Small intestine (tissue), 7 donors: ENCODE data around the gene TEAD1. TPM values are rescaled to one million over a fixed set of nuclear protein-coding genes. Genes with fewer than 3 reads are reported as not detected.

Source experiments
- DNase-seq, 2 donors: peaks; one replicate each; pipeline versions ENCODE4 v3.0.0 to v3.0.0-alpha.2; 2013
- FAIRE-seq: peaks from 2 replicates; lab custom pipeline; 2012; peaks lifted over from hg19 to GRCh38; lab: Jason Lieb, UNC
- H3K27ac ChIP-seq, 3 donors: one replicate each; pipeline ENCODE4 v1.5.1; 2013; ENCODE audit warnings: low read length in 2 of 3, mild to moderate bottlenecking in 2 of 3, control low read depth in 1 of 3, inconsistent platforms in 1 of 3, low read depth in 1 of 3, moderate library complexity in 1 of 3
- H3K27me3 ChIP-seq, 3 donors: one replicate each; pipeline ENCODE4 v1.6.1; 2013; ENCODE audit warnings: low read length in 3 of 3, inconsistent platforms in 1 of 3; ENCODE audit not compliant: control insufficient read depth in 3 of 3, insufficient read depth in 3 of 3
- H3K36me3 ChIP-seq, 3 donors: one replicate each; pipeline ENCODE4 v1.6.1; 2013; ENCODE audit warnings: low read length in 3 of 3, inconsistent platforms in 1 of 3, low read depth in 1 of 3, mild to moderate bottlenecking in 1 of 3, moderate library complexity in 1 of 3; ENCODE audit not compliant: control insufficient read depth in 3 of 3, insufficient read depth in 2 of 3
- H3K4me1 ChIP-seq, 3 donors: one replicate each; pipeline ENCODE4 v1.6.1; 2013; ENCODE audit warnings: low read length in 2 of 3, inconsistent platforms in 1 of 3, low read depth in 1 of 3, mild to moderate bottlenecking in 1 of 3, moderate library complexity in 1 of 3; ENCODE audit not compliant: control insufficient read depth in 3 of 3, insufficient read depth in 2 of 3
- H3K4me3 ChIP-seq, 3 donors: one replicate each; pipeline ENCODE4 v1.5.1; 2013; ENCODE audit warnings: low read length in 3 of 3, control low read depth in 1 of 3, inconsistent platforms in 1 of 3, low read depth in 1 of 3, mild to moderate bottlenecking in 1 of 3, moderate library complexity in 1 of 3
- H3K9me3 ChIP-seq, 2 donors: one replicate each; pipeline ENCODE4 v1.6.1; 2013; ENCODE audit warnings: low read depth in 1 of 2, low read length in 1 of 2; ENCODE audit not compliant: control insufficient read depth in 2 of 2, insufficient read depth in 1 of 2
- WGBS, 3 donors: extraction: QIAGEN DNeasy Blood & Tissue Kit; methylation state at CpG; one replicate each; pipeline ENCODE4 v1.1.7; 2013; 5-methylcytosine and 5-hydroxymethylcytosine counted together
- polyA plus RNA-seq, 4 donors: library from polyadenylated mRNA; stranded (reverse) in 3 of 4; unstranded in 1 of 4; fragments of 200-250 nt in 3 of 4; fragments of 120-200 nt in 1 of 4; gene quantifications; one replicate each; pipeline versions ENCODE4 v1.2.1 to v1.2.3, GENCODE V29; 2013
- donor health status: healthy with polysubstance abuse.
- donor health status: control.
- donor health status: control.
- donor health status: Bipolar disorder and iron deficiency.
- donor health status: healthy.

Gene TEAD1
- polyA plus RNA-seq, 4 donors: 3.2 to 29.3 (median 7.6) TPM

- peak in 1 of 2 donors; percentile 25 for DNase-seq
Observed at GRCh38 chr11:12809864-12810567, 135.8 kb downstream of the TEAD1 start.

GRCh38 chr11:12810568-12810894 is 136.3 kb downstream of the TEAD1 start:
- H3K4me1 ChIP-seq: peaks cover 4 to 52% (median 10%) of the 10 kb centered on the region in 3 donors
- peaks cover 0 to 13% (median 0%) of the 10 kb centered on the region in 3 donors for H3K36me3 ChIP-seq
- H3K9me3 ChIP-seq: no peaks in the 10 kb centered on the region
- 70 to 89% (median 76%) methylated on average over 5 of the region's 5 CpGs for WGBS, 3 donors
- H3K4me3 ChIP-seq: no peak overlapping the region
- peak overlapping the region in 1 of 3 donors; percentile 24 for H3K27ac ChIP-seq
- no peaks in the 10 kb centered on the region for H3K27me3 ChIP-seq
- no peak for DNase-seq
- no peak for FAIRE-seq

More at GRCh38 chr11:12809864-12810567, 135.8 kb downstream of the TEAD1 start:
- FAIRE-seq: no peak
- H3K4me3 ChIP-seq: no peak overlapping the region
- peak overlapping the region in 1 of 3 donors; percentile 24 for H3K27ac ChIP-seq
- peaks cover 4 to 52% (median 10%) of the 10 kb centered on the region in 3 donors for H3K4me1 ChIP-seq
- H3K9me3 ChIP-seq: no peaks in the 10 kb centered on the region
- H3K36me3 ChIP-seq: peaks cover 0 to 13% (median 0%) of the 10 kb centered on the region in 3 donors
- 66 to 74% (median 68%) methylated on average over 12 of the region's 12 CpGs for WGBS, 3 donors
- H3K27me3 ChIP-seq: no peaks in the 10 kb centered on the region

- WGBS, 3 donors: 77 to 87% (median 80%) methylated on average over 7 of the region's 7 CpGs
- H3K27me3 ChIP-seq: no peaks in the 10 kb centered on the region
- no peak for DNase-seq
- peaks cover 3 to 41% (median 10%) of the 10 kb centered on the region in 3 donors for H3K4me1 ChIP-seq
- H3K36me3 ChIP-seq: peaks cover 0 to 15% (median 0%) of the 10 kb centered on the region in 3 donors
- no peak overlapping the region for H3K27ac ChIP-seq
- H3K4me3 ChIP-seq: no peak overlapping the region
- H3K9me3 ChIP-seq: no peaks in the 10 kb centered on the region
- no peak for FAIRE-seq
Observed at GRCh38 chr11:12811861-12812260, 137.6 kb downstream of the TEAD1 start.

GRCh38 chr11:12812849-12813248 is 138.6 kb downstream of the TEAD1 start:
- Histone ChIP-seq H3K4me1 (peaks cover 3 to 41% (median 11%) of the 10 kb centered on the region in 3 donors), H3K36me3 (peaks cover 0 to 13% (median 2%) of the 10 kb centered on the region in 3 donors), H3K4me3 (no peak overlapping the region), H3K27ac (no peak overlapping the region), H3K9me3 (no peaks in the 10 kb centered on the region), H3K27me3 (no peaks in the 10 kb centered on the region)
- no peak for DNase-seq
- 50 to 66% (median 54%) methylated on average over 4 of the region's 4 CpGs for WGBS, 3 donors
- no peak for FAIRE-seq

- Histone ChIP-seq H3K27ac (peak overlapping the region in 1 of 3 donors; percentile 69), H3K9me3 (no peaks in the 10 kb centered on the region), H3K36me3 (peaks cover 0 to 13% (median 2%) of the 10 kb centered on the region in 3 donors), H3K4me1 (peaks cover 3 to 41% (median 12%) of the 10 kb centered on the region in 3 donors), H3K4me3 (no peak overlapping the region), H3K27me3 (no peaks in the 10 kb centered on the region)
- 58 to 77% (median 67%) methylated on average over 9 of the region's 9 CpGs for WGBS, 3 donors
- FAIRE-seq: no peak
- DNase-seq: no peak
Observed at GRCh38 chr11:12813371-12814225, 139.4 kb downstream of the TEAD1 start.

GRCh38 chr11:12815129-12815480 is 140.9 kb downstream of the TEAD1 start:
- WGBS, 3 donors: 5 to 16% (median 7%) methylated on average over 3 of the region's 3 CpGs
- Histone ChIP-seq H3K36me3 (peaks cover 0 to 6% (median 2%) of the 10 kb centered on the region in 3 donors), H3K4me3 (peak overlapping the region in 1 of 3 donors; percentile 9), H3K9me3 (no peaks in the 10 kb centered on the region), H3K27ac (peak overlapping the region in 2 of 3 donors; percentile 46 to 69), H3K27me3 (no peaks in the 10 kb centered on the region), H3K4me1 (peaks cover 0 to 28% (median 12%) of the 10 kb centered on the region in 3 donors)
- FAIRE-seq: no peak
- DNase-seq: no peak

GRCh38 chr11:12815931-12816494 is 141.8 kb downstream of the TEAD1 start:
- Histone ChIP-seq H3K4me1 (peaks cover 0 to 24% (median 10%) of the 10 kb centered on the region in 3 donors), H3K9me3 (no peaks in the 10 kb centered on the region), H3K27me3 (no peaks in the 10 kb centered on the region), H3K4me3 (no peak overlapping the region), H3K27ac (peak overlapping the region in 1 of 3 donors; percentile 41), H3K36me3 (peaks cover 0 to 9% (median 2%) of the 10 kb centered on the region in 3 donors)
- no peak for FAIRE-seq
- DNase-seq: no peak
- WGBS, 3 donors: 82 to 90% (median 83%) methylated on average over 10 of the region's 10 CpGs

DNA sequence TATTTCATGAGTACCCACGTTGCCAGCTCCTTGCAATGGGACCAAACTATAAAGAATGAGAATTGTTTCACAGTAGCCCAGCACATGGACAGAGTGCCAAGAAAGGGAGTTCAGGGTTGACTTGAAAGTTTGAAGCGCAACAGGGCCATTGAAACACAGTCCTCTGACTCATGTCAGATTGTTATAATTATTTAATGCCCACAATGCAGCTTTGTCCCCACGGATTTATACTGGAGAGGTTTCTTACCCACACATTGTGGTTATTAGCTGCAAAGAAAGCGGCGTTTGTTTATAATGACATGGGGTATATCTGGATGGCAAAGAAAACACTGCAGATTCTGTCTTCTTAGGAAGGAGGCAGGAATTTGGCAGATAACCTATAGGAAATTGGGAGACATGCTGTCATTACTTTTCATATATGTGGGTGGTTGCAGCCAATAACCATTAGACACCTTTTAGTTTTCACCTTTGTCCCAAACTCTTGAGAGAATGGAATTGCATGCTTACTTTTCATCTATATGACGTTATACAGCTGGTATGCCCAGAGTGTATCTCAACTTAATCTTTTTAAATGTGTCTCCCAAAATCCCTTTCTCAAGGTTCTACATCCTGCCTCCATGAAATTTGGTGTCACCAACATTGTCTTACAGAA is 143.6 kb downstream of the TEAD1 start:
- H3K4me1 ChIP-seq: peaks cover 4 to 26% (median 14%) of the 10 kb centered on the region in 3 donors
- no peaks in the 10 kb centered on the region for H3K27me3 ChIP-seq
- no peak overlapping the region for H3K27ac ChIP-seq
- WGBS, 3 donors: 73 to 82% (median 75%) methylated on average over 6 of the region's 6 CpGs
- no peak overlapping the region for H3K4me3 ChIP-seq
- DNase-seq (no peak), FAIRE-seq (no peak)
- H3K36me3 ChIP-seq: peaks cover 0 to 9% (median 2%) of the 10 kb centered on the region in 3 donors
- no peaks in the 10 kb centered on the region for H3K9me3 ChIP-seq
